HG03457 (cell line): Measurements from ENCODE around the gene LRRTM3.

Experiments used
- ATAC-seq: cut with Tn5 transposase; IDR thresholded peaks from one replicate; pipeline ENCODE4 v1.9.1; 2021; ENCODE audit warnings: moderate number of reproducible peaks; ENCODE audit not compliant: unreplicated experiment

LRRTM3 gene

DNA sequence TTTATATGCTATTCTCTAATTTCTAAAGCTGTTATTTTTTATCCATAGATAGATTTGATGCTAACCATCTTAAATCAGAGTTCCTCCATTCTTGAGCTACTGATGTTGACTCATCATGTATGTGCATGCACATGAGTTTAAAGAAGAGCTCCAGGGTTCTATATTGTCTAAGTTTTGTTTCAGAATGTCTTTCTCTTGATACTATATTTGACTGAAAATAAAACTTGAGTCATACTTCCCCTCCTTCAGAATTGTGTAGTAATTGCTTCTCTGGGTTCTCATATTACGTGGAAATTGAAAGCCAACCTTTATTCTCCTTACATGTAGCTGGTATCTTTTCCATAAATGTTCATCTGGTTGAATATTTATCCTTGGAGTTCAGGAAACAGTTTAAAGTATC is 89.4 kb downstream of the LRRTM3 start:
- no peak for ATAC-seq

DNA sequence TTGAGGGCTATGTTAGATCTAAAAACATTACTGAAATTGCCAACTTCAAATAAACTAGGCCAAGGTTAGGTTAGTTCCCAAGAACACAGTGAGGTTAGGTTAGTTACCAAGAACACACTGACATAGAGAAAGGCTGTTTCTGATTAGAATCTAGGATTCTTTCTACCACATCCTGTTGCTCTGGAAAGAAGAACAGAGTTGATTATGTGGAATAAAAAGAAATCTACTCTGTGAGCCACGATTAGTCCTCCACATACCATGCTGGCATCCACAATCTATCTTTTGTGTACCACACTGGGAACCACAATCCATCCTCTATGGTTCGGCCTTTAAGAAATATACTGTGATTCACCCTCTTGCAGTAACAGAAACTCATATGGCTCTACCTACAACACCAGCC is 91.4 kb downstream of the LRRTM3 start:
- ATAC-seq = no peak

DNA sequence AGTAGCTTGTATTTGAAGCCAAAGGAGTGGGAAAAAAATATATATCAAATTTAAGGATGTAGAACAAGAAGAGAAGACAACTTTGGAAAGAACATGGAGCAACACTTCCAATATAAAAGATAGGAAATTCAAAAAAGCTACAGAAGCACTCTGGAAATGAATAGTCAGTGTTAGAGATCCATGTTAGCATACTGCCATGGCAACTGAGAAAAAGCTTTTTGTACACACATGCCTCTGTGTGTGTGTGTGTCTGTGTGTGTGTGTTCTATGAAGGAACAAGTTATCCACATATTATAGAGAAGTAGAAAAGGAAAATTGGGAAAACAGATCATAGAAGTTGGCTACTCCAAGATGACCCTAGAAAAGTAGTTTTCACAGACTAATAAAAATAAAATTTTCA is 96.3 kb downstream of the LRRTM3 start:
- no peak for ATAC-seq

DNA sequence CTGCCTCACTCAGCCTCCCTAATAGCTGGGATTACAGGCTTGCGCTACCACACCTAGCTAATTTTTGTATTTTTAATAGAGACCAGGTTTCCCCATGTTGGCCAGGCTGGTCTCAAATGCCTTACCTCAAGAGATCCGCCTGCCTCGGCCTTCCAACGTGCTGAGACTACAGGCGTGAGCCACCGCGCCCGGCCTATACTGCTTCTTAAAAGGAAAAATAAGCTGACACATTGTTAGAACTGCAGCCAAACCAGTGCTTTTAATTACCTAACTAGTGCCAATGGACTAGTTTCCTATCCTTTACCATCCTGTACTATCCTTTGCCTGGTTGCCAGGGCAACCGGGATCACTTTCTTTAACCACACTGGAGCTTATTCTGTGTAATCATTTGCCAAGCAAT is 108.0 kb downstream of the LRRTM3 start:
- no peak for ATAC-seq

DNA sequence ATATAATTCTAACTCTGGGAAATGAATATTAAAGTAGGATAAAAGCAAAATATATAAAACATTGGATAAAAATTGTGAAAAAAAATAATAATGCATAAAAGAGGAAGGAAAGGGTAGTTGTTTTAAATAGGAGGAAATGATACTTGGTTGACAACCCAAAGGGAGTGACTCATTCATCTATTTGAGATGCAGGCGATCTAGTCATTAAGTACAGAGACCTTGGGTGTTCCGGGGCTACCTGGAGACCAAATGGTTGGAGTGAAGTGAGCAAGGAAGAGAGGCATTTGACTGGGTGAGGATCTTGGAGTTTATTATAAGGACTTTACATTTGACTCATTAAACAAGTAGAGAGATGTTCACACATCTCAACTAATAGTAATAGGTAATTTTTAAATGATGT is 111.0 kb downstream of the LRRTM3 start:
- ATAC-seq = no peak

DNA sequence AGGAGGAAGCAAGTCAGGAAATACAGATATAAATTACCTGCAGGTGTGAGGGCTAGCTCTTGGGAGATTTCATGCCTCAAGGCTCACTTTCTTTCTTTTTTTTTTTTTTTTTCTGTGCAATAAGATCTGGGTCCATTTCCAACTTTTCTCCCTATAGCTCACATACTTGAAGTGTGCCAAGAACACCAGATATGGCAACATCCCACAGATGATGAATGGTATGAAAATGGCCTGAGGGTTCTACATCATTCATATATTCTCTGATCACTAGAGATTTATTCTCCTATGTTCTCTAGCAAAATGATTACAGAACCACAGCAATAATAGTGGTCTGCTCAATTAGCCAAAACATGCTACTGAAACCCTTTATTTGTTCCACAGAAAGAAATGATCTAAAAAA is 117.2 kb downstream of the LRRTM3 start:
- ATAC-seq = no peak

DNA sequence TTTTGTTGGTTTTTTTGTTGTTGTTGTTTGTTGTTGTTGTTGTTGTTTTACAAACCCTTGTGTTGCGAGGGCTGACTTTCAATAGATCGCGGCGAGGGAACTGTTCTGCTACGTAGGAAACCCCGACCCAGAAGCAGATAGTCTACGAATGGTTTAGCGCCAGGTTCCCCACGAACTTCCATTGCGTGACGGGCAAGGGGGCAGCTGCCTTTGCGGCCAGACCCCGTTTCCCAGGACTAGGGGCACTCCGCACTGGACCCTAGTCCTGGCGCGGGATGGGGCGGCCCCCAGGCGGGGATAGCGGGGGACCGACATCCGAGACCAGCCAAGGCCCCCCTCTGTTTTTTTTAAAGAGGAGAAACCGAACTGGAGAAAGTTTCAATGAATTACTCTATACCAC is 119.6 kb downstream of the LRRTM3 start:
- no peak for ATAC-seq

DNA sequence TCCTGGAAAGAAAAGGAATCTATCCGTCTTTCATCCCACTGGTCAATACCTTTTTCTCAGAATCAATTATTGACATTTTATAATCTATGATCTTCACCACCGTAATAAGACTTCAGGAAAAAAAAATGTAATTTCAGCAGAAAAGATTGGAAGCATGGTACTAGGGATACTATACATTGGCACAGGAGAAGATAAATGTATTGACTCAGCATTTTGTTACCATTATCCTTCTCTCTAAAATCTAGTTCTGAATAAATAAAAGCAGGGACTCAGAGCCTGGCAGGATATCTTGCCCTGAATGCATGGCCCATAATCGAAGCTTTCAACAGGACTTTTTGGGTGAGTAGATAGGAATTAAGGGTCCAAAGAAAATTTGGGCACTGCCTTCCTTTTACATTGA is 120.7 kb downstream of the LRRTM3 start:
- no peak for ATAC-seq

DNA sequence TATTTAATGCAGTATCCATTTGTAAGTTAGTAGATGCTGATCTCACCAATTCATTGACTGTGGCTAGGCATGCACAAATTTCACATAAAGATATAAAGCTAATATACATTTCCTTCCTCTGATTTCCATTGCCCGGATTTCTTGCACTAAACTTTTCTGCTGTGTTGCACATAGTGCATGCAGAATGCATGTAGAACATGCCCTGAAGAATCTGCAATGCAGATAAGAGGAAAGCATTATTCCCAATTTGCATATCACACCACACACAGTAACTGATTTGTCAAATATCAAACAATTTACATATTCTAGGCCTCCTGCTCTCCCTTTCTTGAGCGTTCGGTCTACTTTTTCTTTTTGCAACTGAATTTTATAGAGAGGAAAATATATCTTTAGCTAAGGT is 124.2 kb downstream of the LRRTM3 start:
- ATAC-seq = no peak

DNA sequence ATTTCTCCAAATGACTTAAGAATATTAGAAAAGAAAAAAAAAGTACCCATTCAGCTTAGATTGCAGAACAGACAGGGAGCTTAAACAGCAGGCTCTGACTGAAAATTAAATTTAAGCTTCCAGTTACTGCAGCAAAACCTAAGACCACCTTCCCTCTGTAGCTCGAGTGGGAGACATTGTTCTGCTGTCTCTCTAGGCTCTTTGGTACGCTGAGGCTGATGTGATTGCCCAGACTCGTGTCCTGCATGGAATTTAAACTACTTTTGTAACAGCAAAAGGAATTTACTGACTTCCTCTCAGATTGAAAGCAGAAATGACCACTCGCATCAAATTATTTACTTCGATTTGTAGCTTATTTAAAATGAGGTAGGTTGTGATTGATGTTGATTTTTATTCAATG is 124.6 kb downstream of the LRRTM3 start:
- no peak for ATAC-seq

DNA sequence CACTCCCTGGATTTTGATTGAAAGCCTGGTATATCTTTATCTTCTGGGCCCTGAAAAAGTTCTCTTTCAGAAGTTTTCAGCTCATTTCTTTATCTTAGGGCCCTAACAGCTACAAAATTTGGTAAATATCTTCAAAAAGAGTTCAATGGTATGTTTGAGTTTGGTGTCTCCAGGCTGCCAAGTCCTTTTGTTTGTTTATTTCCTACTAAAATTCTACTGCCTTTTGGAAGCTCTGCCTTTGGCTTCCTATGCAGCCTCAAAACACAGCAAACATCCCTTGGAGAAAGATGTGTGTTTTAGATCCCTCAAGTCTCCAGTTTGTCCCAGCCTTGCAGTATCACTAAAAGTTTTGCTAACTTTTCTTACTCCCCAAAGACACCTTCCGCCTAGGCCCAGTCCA is 146.8 kb downstream of the LRRTM3 start:
- no peak for ATAC-seq

DNA sequence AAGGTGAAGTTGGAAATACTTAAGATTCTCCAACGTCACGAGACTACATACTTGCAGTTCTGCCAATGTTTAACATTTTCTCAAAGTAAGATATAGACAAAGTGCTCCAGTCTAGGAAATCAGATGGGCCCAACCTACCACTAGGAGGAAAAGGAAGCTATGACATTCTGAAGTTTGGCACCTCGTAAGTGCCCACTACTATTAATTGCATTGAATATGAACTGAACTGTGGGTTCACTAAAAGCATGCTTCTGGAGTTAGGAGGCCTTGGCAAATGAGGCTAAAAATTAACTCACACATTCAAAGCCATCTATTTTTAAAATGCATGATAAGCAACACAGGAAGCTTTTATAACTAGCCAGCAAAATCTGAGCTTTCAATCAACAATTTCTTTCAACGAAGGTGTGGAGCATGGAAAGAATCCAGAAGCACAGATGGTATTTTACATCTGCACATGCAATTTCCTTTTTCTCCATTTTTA is 149.7 kb downstream of the LRRTM3 start:
- no peak for ATAC-seq

DNA sequence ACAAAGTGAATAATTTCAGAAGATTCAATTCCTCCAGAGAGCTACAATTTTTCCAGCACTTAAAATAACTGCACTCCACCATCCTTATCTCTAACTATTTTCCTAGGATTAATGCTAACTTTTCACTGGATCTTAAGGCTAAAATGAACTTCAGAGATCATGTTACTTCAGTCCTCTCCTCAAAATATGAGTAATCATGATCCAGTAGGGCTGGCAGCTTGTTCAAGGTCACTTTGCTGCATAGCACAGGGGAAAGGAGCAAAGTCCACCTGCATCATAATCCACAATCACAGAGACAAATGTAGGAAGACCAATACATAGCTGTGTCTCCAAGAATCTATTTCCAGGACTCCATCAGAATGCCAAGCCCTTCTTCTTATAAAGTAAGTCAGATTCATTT is 150.3 kb downstream of the LRRTM3 start:
- ATAC-seq = no peak

DNA sequence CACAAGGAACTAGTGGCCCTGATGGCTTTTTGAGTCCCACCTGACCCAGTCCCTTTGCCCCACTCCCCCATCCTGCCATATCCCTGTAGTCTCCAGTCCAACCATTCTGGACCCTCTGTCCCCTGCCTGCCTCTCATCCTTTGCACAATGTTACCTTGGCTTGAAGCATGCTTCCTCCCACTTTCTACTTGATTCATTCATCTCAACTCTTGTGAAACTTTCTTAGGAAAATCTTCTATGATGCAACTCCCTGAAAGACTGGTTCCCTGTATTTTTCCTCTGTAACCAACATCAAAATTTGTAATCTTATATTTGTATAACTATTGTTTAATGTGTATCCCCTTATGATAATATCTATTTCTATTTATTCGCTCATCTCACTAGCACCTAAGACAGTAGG is 151.5 kb downstream of the LRRTM3 start:
- ATAC-seq = no peak

DNA sequence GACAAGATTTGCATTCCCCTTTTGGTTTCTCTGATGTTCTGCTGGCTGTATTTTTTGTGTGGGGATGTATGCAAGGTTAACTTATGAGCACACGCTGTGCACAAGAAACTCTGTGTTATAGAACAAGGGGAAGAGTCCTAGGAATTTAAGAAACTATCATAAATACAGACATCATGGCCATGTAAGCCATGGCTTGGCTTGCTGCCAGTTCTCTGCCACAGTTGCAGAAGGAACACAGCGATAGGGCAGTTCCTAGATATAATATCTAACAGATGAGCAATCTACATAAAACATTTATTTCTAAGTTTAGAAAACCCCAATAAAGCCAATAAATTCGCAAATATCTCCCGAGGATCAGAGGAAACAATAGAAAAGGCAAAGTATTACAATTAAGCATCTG is 153.3 kb downstream of the LRRTM3 start:
- ATAC-seq = no peak

DNA sequence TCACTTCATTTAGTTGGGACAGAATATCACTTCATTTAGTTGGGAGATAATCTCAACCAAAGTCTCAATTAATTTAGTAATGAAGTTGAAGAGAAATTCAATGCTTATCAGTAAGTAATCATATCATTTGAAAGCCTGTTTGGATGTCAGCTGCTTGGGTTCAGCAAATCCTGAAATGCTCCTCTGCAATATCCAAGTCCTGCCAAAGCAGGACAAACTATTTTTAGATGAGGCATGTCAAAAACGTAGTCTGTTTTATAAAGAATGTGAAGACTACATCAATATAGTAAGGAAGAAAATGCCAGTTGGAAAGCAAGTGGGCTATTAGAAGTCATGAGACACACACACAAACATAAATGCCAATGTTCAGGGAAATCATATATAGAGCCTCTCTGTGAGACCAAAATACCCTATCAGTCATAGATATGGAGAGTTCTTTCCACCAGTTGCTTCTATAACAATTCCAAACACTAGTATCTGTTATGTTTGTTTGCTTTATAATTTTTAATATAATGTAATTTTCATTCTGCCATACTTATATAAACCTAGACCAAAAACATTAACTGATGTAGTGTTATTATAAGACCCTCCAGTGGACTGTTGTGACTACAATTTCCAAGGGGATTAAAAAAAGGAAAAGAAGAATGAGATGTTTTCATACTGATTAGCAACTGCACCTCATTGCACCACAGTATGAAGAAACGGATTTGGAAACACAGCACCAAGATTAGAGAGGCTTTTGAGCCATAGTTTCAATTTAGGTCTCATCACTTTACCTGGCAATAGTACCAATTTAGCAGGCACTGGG is 160.7 kb downstream of the LRRTM3 start:
- no peak for ATAC-seq

DNA sequence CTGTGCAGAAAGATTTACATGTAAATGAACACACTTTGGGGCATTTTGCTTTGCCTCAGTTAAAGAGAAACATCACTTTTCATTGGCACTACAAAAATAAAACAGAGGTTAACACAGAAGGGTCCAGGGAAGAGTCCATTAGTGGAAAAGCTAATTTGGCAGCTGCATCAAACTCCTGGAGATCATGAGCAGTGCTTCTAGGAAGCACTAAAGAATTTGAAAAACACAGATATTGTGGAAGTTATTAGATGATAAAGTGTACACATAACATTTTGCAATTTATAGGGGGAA is 161.2 kb downstream of the LRRTM3 start:
- ATAC-seq = no peak

DNA sequence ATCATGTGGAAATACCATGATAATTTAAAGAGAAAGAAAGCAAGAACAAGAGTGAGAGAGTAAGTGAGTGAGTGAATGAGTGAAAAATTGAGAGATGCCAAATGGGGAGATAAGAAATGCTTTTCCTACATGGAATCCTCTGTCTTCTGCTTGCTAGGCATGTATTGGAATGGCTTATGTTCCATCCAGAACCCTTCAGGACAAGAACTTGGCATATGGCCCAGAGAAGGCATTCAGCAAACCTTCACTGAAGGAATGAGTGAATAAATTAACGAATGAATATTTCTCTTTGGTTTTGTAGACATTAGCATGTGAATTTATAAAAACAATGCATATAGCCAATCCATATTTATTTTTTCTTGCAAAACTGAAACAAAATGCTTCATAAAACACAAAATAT is 162.2 kb downstream of the LRRTM3 start:
- no peak for ATAC-seq

DNA sequence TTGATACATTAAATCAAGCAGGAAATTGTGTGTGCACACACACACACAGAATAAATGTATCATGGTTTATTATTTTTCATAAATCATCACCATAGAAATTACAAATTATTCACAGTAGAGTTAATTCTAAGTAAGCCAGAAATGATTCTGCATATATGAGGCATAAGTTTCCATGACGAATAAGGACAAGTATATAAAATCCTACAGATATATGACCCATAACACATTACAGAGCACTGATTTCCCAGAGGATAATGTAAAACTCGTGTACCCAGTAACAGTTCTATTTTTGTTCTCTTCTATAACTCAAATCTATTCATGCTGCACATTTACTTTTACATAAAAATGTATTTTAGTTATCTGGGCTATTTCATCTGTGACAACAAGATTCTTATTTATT is 169.7 kb downstream of the LRRTM3 start:
- no peak for ATAC-seq

DNA sequence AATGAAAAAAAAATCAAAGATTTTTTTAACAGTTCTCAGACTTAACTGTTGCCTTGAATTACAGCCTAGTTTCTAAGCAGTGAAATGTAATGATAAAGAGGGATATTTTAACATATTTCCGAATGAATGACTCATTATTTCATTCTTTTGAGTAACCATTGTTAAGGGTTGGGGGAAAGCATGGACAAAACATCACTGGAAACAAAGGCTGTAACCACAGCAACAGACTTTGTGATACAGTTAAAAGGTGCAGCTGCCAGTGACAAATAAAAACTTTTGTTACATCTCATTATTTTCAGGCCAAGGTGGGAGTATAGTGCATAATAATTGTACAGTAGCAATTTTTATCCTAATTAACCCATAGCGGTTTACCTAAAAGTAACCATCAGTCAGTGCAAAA is 172.6 kb downstream of the LRRTM3 start:
- ATAC-seq = no peak

DNA sequence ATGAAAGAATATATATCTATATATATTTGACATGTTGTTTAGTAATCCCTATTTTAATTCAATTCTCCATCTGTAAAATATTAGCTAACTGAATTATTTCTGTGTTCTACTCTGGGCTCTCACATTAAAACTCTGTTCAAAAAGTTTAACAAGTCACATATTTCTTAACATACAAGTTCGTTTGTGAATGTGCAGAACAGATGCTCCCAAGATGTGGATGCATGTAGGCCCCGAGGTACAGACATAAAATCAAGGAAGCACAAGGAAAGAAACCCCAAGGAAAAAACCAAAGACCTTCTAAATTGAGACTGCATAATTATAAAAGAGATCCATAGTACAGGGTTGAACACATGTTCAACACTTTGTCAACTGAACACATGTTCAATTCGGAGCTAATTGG is 175.1 kb downstream of the LRRTM3 start:
- ATAC-seq = no peak

DNA sequence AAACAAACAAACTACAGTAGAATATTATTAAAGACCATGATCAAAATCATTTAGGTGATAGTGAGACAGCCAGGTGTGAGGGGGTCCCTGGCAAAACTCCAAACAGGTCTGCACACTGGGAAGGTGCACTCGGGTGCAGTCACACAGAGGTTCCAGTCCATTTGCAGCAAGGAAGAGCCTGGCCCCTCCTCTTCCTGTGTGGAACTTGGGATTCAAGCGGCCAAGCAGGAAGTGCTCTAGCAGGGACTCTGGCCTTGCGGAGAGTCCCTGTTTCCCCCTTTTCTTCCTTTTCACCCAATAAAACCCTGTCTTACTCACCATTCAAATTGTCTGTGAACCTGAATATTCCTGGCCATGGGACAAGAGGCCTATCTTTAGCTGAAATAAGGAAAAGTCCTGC is 181.8 kb downstream of the LRRTM3 start:
- ATAC-seq = no peak

DNA sequence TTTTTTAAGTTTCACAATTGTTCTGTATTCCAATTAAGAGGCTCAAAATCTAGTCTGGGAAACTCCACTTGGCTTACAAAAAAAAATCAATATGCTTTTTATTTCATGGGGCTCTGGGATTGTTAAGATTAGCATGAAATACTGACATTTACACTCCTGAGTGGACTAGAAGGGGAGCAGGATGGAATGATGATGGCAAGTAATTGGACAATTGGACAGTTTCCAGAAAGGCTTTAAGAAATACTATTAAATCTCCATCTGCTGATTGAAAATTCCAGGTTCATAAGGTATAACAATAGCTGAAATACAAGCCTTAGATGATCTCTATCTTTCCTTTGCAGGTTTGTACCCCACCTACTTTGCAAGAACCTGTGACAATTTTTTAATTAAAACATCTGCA is 184.4 kb downstream of the LRRTM3 start:
- ATAC-seq = no peak
